Measurements from ENCODE around the gene KCNRG.

Gene KCNRG

DNA sequence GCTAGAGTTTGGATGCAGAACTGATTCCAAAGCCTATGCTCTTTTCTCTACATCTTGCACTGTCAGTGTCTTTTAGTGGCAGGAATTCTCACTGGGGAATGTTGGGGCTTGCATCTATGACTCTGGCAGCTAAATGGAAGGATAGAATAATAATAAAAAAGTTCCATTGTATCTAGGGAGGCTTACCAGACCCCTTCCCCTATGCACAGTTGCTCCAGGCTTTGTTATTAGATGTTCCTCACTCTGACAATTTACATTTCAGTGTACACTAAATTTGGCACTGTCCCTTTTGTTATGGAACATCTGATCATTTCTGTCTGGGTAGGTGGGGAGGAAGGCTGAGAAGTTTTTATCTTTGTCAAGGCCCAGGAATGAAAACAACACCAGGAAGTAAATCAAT is 22.1 kb upstream of the KCNRG start:
- Histone ChIP-seq H3K4me1 (ENCODE audit: insufficient read depth, low read length, poor library complexity, severe bottlenecking) (peaks cover 17% of the 10 kb centered on the region), H3K27me3 (ENCODE audit: insufficient read depth, low read length, poor library complexity, severe bottlenecking) (no peaks in the 10 kb centered on the region), H3K9me3 (ENCODE audit: insufficient read depth, low read depth, low read length) (no peaks in the 10 kb centered on the region)

DNA sequence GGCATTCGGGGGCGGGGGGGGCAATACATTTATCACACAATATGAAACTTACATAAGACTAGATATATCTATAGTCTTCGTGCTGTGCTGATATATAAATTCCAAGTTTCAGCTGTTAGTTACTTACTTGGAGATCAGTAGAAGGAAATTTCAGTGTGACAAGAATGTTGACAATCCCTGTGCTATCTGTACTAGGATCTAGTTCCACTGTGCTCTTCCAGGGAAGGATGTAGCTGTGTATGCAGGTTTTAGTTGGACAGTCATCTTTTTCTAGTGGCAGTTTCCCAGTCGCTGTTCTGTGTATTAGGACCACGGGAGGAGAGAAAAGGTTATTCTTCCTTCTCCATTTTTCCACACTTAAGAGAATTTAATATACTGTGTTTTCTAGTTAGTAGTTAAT is 21.6 kb upstream of the KCNRG start:
- Histone ChIP-seq H3K9me3 (ENCODE audit: insufficient read depth, low read depth, low read length) (no peaks in the 10 kb centered on the region), H2AFZ (ENCODE audit: low read length) (no peak overlapping the region), H3K36me3 (ENCODE audit: insufficient read depth, low read length) (no peaks in the 10 kb centered on the region), H3K4me2 (ENCODE audit: low read depth, low read length, poor library complexity, severe bottlenecking) (no peak overlapping the region), H4K20me1 (ENCODE audit: insufficient read depth, low read length, poor library complexity, severe bottlenecking) (peaks cover 13% of the 10 kb centered on the region), H3F3A (ENCODE audit: low read depth) (no peaks in the 10 kb centered on the region), H3K4me3 (ENCODE audit: low read length, poor library complexity, severe bottlenecking) (no peak overlapping the region), H3K9me2 (replicated peaks; ENCODE audit: low read depth, low read length) (no peaks in the 10 kb centered on the region), H3K9ac (ENCODE audit: low read depth, low read length, poor library complexity, severe bottlenecking) (no peak overlapping the region), H3K4me1 (ENCODE audit: insufficient read depth, low read length, poor library complexity, severe bottlenecking) (peaks cover 22% of the 10 kb centered on the region), H3K79me2 (ENCODE audit: insufficient read depth, low read length) (peaks cover 20% of the 10 kb centered on the region), H3K27me3 (ENCODE audit: insufficient read depth, low read length, poor library complexity, severe bottlenecking) (no peaks in the 10 kb centered on the region)
- TF ChIP-seq, protein P1, sequence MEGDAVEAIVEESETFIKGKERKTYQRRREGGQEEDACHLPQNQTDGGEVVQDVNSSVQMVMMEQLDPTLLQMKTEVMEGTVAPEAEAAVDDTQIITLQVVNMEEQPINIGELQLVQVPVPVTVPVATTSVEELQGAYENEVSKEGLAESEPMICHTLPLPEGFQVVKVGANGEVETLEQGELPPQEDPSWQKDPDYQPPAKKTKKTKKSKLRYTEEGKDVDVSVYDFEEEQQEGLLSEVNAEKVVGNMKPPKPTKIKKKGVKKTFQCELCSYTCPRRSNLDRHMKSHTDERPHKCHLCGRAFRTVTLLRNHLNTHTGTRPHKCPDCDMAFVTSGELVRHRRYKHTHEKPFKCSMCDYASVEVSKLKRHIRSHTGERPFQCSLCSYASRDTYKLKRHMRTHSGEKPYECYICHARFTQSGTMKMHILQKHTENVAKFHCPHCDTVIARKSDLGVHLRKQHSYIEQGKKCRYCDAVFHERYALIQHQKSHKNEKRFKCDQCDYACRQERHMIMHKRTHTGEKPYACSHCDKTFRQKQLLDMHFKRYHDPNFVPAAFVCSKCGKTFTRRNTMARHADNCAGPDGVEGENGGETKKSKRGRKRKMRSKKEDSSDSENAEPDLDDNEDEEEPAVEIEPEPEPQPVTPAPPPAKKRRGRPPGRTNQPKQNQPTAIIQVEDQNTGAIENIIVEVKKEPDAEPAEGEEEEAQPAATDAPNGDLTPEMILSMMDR (conservative IDR thresholded peaks at IDR 0.05; ENCODE audit: low read length), result no peak
- TF ChIP-seq EZH2phosphoT487 (IDR thresholded peaks at IDR 0.05; ENCODE audit: borderline replicate concordance), result no peak

More for the DNA sequence above, 22.1 kb upstream of the KCNRG start:
- TF ChIP-seq EZH2phosphoT487 (IDR thresholded peaks at IDR 0.05; ENCODE audit: borderline replicate concordance), result no peak
- TF ChIP-seq, protein P1 (conservative IDR thresholded peaks at IDR 0.05; ENCODE audit: low read length), result no peak
- no peaks in the 10 kb centered on the region for H3F3A ChIP-seq (ENCODE audit: low read depth)
- peaks cover 7% of the 10 kb centered on the region for H4K20me1 ChIP-seq (ENCODE audit: insufficient read depth, low read length, poor library complexity, severe bottlenecking)
- H3K9me2 ChIP-seq (replicated peaks; ENCODE audit: low read depth, low read length), result no peaks in the 10 kb centered on the region
- no peak overlapping the region for H3K4me3 ChIP-seq (ENCODE audit: low read length, poor library complexity, severe bottlenecking)
- H2AFZ ChIP-seq (ENCODE audit: low read length), result no peak overlapping the region
- H3K4me2 ChIP-seq (ENCODE audit: low read depth, low read length, poor library complexity, severe bottlenecking), result no peak overlapping the region
- no peak overlapping the region for H3K9ac ChIP-seq (ENCODE audit: low read depth, low read length, poor library complexity, severe bottlenecking)
- no peaks in the 10 kb centered on the region for H3K36me3 ChIP-seq (ENCODE audit: insufficient read depth, low read length)
- peaks cover 14% of the 10 kb centered on the region for H3K79me2 ChIP-seq (ENCODE audit: insufficient read depth, low read length)

DNA sequence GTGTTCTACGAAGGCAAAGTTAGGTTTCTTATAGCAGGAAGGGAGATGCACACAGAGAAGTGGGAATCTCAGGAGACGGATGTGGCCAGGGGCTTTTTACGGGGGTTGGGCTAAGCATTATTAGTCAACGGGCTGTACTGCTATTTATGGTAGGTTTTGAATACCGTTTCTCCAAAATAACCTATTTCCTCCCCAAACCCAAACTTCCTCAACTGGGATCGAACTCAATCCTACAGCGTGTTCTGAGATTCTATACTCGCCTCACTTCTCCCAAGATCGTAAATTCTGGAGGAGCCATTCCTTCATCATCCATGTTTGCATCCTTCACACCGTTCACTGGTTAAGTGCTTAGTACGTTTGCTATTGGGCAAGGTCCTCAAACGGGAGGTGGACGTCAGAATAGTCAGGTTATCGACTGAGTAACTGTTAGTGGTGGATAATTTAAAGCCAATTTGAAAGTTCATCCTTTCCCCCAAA is 19.6 kb upstream of the KCNRG start:
- Histone ChIP-seq H3K9ac (ENCODE audit: low read depth, low read length, poor library complexity, severe bottlenecking) (peak overlapping the region; percentile 96), H4K20me1 (ENCODE audit: insufficient read depth, low read length, poor library complexity, severe bottlenecking) (peaks cover 33% of the 10 kb centered on the region), H2AFZ (ENCODE audit: low read length) (no peak overlapping the region), H3F3A (ENCODE audit: low read depth) (no peaks in the 10 kb centered on the region), H3K79me2 (ENCODE audit: insufficient read depth, low read length) (peaks cover 40% of the 10 kb centered on the region), H3K9me2 (replicated peaks; ENCODE audit: low read depth, low read length) (no peaks in the 10 kb centered on the region), H3K4me1 (ENCODE audit: insufficient read depth, low read length, poor library complexity, severe bottlenecking) (peaks cover 40% of the 10 kb centered on the region), H3K9me3 (ENCODE audit: insufficient read depth, low read depth, low read length) (no peaks in the 10 kb centered on the region), H3K27me3 (ENCODE audit: insufficient read depth, low read length, poor library complexity, severe bottlenecking) (no peaks in the 10 kb centered on the region), H3K36me3 (ENCODE audit: insufficient read depth, low read length) (peaks cover 3% of the 10 kb centered on the region; the same call in 1 of the 2 replicates), H3K4me3 (ENCODE audit: low read length, poor library complexity, severe bottlenecking) (peak overlapping the region; percentile 84), H3K4me2 (ENCODE audit: low read depth, low read length, poor library complexity, severe bottlenecking) (peak overlapping the region; percentile 78)
- TF ChIP-seq, protein P1 (conservative IDR thresholded peaks at IDR 0.05; ENCODE audit: low read length), result no peak
- no peak for TF ChIP-seq EZH2phosphoT487 (IDR thresholded peaks at IDR 0.05; ENCODE audit: borderline replicate concordance)
